Activated CD4-positive, alpha-beta T cell treated with anti-CD3 and anti-CD28 coated beads, Interleukin-2, Interleukin-4, amounts not matched to agents 100 ng/mL and 50 ng/mL, durations not matched to agents 16 hours and 8 hours (primary cell): ENCODE measurements around the gene ARHGEF2.
"Not testable (repeated sequence)": the region's sequence is repeated elsewhere in the genome, so short reads cannot be mapped to it uniquely, and the experiment has no call there.

Experiments
- DNase-seq: peaks from one replicate; pipeline ENCODE4 v3.0.0-alpha.2; 2020; ENCODE audit warnings: low spot score

The ARHGEF2 gene

DNA sequence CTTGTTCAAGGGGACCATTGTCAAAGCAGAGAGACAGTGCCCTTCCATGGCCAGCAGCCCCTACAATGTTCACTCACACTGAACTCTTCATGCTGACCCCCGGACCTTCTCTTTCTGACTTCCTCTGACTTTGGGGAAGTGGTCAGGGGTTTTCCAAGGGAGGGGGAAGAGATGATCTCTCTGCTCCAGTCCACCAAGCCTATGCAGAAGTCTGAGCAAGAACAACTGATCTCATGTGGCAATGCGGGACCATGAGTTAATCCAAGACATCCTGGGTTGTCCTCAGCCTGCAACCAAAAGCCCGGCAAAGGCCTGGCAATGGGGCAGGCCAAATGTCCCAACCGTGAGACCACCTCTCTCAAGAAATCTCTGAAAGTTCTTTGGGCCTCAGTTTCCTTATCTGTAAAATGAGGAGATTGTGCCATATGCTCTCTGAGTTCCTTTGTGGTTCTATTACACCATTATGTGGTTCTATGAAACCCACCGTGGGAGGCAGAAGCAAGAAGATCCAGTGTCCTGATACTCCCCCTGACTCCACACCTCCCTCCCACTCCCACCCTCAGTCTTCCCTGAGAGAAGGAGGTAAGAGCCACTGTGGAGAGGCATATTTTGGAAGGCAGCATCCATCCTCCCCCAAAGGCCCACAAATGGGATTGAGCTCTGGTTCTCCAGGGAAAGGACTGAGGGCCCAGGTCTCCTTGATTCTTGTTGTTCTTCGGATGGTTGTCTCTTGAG is 11.8 kb upstream of the ARHGEF2 start:
- DNase-seq = no peak

DNA sequence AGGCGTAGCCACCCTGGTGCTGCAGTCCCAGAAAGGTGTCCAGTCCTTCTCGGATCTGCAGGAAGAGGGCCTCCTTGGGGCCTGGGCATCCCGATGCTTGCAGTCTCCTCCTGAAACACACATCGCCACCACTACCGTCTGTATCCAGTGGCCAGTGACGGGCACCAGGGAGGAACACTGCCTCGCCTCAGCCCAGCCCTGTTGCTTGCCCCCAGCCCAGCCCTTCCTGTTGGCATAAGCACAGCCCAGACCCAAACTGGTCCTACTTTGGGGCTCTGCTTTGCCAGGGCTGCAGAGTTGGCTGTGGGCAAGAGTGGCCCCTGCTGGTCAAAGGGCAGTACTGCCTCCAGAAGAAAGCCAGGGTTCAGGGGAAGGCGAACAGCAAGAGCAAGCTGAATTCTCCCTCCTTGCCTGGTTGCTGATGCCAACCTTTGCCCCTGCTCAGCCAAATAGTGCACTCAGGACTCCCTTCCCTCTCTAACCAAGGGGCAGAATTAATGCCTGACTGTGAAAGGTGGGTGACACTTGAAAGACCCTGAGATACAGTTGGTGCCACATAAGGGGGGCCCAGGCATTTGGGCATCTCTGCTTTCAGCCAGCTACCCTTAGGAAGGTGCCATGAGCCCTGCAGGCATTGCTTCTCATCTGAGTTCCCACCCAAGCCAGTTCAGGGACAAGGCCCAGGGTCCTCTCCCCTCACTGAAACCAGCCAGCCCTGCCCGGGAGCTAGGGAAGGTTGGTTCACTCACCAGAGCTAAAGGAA is 11.1 kb upstream of the ARHGEF2 start:
- DNase-seq = peak; percentile 85

DNA sequence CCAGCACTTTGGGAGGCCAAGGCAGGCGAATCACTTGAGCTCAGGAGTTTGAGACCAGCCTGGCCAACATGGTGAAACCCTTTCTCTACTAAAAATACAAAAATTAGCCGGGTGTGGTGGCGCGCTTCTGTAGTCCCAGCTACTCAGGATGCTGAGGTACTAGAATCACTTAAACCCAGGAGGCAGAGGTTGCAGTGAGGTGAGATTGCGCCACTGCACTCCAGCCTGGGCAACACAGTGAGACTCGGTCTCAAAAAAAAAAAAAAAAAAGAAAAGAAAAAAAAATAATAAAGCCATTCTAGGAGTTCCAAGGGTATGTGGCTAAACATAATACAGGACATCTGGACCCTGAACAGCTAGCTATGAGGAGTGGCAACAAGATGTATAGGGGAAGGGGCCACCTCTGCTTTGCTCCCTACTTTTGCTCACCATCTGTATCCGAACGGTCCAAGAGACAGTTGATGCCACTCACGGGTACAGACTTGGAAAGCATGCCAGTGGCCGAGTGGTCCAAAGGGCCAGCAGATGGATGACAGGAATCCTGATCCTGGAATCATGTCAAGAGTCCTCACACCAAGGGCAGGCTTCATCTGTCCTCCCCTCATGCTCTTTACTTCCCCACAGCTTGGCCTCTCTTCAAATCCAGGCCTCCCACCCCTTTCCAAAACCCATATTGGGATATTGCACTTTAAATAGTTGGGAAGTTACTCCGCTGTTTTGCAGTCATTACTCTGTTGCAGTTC is 6.7 kb upstream of the ARHGEF2 start:
- DNase-seq = not testable (repeated sequence)

DNA sequence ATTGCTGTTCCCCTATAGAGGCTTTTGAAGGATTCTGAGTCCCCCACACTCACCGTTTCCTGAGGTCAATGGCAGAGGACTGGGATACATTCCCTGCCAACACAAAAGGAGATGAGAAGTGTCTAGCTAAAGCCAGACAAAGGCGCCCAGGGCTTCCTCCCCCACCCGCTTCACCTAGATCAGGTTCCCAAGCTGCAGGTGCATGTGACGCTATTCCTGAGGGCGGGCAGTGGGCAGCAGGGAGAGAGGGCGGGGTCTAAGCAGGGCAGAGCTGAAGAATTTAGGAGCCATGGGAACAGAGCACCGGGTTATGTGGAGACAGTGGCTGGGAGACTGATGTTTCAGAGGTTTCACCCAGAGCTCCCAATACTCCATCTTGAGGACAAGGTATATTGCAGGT is 6.0 kb upstream of the ARHGEF2 start:
- DNase-seq = no peak

DNA sequence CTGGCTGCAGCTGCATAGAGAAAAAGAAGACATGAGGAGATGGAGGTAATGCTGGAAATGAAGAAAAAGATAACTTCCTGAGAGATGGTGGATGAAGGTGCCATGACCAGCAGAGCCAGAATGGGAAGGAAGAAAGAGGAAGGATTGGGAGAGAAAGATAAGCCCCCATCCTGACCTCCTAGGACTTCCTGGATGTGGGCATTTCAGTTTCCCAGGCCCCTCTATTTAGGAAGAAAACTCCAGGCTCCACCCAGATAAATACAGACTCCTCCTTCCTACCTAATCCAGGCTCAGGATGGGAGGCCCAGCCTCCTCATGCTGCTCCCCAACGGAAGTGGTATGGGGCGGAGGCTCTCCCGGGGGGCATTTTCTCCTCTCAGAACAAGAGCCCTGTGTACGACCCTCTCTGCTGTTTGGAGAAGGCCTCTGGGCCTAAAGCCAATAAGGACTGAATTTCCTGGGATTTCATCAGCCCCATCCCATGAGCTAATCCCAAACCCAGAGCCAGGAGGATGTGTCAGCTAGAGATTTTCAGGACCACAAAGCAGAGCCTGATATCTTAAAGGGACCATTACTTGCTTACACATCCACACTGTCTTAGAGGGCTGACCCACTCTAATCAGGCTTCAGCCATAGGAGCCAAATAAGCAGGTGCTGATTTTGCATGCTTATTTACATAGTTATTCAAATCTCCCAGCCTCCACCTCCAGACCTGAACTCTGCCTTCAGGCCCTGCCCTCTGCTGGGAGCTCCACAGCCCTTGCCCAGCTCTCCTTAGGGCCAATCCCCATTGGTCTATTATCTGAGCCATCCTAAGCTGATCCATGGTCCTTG is 5.1 kb upstream of the ARHGEF2 start:
- DNase-seq = no peak

DNA sequence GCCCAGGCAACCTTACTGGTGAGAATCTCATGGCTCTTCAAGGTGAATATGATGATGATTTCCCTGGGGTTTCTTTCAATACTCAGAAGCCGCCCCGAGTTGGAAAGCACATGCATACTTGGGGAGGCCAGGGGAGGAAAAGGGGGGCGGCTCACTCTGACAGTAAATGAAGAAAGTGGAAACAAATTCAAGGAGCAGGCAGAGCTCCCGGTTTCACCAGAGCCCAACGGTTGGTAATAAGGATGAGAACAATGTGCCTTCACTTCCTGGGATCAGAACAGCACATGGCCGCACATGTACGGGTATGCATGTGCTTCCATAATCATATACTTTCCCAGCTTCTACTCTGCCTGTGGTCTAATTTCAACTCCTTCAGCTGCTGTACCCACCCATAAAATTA is 3.8 kb upstream of the ARHGEF2 start:
- no peak for DNase-seq

DNA sequence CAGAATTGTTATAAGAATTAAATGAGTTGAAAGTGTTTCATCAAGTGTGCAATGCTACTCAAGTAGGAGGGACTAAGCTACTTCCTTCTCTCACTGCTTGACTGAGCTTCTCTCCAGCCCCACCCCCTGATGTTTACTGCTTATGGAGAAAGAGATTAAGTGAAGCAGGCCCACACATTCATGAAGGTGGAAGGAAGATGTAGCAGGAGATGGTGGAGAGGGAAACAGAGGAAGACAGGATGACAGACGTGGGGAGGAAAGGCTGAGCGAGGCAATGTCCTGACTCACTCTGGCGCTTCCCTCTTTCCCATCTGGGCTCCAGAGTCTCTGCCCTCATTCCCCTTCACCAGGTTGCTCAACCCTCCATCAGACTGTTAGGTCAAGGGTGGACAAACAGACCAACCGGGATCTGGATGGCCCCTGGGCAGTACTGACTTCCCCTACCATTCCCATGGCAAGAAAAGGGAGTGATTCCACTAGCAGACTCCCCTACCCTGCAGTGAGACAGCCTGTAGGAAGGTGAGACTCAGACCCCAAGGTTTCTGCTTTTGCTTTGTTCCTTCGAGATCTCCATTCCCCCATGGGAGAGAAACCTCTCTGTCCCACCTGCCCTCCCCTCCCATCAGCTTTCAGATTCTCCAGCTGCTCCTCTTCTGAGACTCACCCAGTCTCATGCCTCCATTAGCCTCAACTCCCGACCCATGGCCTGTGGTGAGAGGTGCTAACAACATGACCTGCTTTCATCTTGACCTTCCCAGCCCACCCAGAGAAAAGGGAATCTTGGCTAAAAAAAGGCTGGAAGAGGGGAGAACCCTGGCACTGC is 3.1 kb upstream of the ARHGEF2 start:
- DNase-seq = no peak

DNA sequence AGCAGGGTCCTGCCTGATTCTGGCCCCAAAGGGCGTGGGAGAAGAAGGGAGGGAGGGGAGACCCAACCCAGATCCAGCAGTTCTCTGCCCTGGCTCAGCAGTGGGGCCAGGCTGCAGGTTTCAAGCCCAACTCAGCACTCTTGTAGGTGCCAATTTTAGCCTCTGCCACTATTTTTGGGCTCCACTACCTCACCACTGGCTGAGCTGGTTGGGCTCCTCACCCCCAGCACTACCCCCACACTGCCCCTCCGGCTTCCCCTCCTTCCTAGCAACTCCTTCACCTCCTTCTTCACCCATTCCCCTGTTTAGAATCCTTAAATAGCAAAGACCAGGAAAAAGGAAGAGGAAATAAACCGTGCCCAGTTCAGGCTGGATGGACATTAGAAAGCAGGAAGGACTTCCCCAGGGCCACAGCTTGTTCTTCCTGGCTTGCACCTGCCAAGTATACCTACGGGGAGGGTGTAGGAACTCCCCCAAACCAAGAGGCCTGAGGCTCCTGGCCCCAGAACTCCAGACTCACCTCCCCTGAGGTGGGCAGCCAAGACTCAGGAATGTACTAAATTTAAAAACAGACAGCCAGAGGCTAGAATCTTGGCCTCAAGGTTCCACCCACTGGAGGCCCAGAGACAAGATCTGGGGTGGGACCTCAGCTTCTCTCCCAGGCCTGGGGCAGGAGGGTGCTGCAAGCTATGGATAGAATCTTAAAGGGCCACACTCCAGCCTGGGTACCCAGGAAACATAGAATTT is 1.4 kb upstream of the ARHGEF2 start:
- DNase-seq = no peak

DNA sequence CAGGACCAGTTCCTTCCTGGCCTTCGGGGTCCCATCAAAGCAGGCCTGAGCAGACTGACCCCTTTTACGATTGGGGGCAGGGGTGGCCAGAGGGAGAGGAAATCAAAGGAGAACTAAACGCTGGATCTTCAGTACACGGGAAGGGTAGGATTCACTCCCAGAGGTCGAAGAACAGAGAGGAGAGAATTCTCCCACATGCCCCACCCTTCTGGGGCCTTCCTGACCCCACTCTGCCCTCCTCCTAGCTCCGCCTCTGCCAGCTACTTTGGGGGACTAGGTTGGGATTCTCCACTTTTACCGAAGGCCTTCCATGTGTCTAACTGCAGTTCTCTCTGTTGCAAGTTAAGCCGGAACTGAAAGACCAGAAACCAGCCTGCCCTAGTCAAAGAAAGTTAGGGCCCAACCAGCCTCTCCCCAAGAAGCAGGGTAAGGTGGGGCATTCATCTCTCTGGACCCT is 654 bp upstream of the ARHGEF2 start:
- no peak for DNase-seq

DNA sequence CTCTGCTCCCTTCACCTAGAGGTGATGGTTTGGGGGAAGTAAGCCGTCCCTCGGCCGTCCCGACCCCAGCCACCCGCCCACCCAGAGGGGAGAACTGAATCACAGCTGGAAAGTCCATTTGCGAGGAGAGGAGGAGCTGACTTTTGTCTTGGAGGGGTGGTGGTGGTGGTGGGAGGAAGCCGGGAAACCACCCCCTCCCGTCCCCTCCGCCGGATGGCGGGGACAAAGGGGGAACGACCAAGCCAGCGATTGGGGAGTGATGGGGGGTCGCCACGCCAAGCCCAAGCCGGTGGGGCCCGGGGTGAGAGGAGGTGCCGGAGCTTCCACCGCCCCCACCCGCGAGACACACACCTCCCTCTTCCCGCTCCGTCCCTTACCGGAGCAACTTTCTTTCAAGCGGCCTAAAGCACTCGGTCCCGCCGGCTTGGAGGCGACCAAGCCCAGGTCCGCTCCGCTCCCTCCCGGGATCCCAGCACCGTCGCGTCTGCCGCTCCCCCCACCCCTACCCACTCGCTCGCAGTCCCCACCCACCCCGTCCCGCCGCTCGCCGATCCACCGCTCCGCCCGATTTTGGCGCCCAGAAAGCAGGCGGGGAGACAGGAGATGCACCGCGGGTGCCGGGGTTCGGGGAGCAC is 540 bp downstream of the ARHGEF2 start:
- DNase-seq = no peak

DNA sequence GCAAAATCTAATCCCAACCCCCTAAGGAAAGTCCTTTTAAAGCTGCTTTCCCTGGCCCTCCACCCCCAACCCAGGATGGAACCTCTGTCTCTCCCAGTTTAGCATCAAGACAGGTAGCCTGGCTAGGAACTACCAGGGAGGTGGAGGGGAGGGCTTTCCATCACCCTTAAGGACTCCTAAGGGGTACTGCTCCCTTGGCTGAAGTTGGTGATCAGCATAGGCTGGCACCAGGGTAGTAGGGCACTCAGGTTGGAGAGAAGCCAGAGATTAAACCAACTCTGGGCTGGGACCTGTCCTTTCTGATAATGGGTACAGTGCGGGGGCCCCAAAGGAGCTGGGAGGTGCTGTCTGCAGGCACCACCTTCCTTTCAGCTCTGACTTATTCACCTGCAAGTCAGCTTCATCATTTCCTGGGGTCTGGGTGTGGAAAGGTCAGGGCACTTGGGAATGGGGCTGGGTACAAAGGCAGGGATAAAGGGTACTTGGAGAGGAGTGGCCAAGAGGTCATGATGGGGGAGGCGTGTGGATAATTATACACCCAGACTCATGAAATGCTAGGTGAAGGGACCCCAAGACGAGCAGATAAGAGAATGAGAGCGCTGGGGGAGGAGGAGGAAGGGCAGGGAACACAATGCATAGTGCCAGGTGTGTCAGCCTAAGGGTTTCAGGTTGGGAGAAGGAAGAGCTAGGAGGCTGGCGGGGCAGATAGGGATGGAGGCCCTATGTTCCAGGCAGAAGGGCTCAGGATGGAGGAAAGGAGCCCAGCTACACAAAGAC is 1.2 kb downstream of the ARHGEF2 start:
- no peak for DNase-seq

DNA sequence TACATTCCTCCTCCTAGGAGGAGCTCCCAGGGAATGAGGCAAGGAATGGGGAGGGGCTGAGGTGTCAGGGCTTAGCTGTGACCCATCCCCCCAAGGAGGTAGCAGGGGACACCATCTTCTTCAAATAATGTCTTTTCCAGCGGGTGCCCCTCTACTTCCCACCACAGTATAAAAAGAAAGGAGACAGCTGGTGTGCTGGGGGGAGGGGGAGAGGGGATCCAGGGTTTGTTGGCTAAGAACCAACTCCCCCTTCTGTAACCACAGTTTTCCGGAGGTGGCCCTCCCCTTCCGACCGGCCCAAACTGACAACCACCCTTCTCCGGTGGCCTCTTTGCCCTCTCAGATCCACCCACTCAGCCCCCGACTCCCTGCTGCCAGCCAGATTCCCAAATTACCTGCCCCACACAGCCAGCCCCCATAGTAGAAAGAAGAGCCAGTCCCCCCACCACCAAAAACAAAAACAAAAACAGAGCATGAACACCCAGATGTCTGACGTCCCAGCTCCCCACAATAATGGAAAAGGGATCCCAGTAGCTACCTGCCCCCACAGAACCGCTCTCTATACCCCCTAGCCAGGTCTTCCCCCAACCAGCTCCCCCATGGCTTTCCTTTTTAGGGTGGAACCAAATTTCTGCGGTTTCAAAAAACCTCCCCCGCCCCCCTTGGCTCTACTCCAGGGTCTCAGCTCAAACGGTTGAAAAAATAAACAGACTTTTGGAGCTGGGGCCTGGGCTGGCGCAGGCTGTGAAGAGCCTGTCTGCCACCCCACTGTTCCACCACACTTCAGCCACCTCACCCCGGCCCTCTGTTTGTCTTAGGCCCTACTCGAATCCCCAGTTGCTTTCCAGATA is 2.1 kb downstream of the ARHGEF2 start:
- no peak for DNase-seq

DNA sequence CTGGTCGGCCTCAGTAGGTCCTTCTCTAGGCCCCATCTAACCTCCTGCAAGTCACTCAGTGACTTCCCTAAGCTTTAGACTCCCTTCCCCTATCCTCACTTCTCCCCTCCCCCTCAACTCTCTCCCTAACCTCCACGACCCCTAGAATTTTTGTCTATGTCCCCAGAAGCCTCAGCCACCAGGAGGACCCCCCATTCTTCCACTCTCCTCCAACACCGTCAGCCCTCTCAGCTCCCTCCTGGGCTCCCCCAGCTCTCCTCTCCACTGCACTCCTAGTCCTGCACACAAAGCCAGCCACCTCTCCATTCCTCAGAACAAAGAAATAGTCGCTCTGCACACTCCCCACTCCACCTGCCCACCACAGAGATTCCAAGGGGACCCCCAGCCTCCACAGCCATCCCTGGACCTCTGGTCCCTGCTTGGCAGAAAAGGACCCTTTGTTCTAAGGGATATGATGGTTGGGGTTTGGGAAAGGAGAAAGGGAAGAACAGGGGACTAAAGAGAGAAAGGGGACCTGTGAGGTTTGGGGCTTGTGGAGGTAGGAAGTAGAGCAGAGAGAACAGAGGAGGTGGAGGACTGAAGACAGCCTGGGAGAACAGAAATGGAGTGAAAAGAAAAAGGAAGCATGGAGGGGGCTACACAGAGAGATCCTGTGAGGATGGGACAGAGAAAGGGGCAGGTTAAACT is 2.8 kb downstream of the ARHGEF2 start:
- no peak for DNase-seq

DNA sequence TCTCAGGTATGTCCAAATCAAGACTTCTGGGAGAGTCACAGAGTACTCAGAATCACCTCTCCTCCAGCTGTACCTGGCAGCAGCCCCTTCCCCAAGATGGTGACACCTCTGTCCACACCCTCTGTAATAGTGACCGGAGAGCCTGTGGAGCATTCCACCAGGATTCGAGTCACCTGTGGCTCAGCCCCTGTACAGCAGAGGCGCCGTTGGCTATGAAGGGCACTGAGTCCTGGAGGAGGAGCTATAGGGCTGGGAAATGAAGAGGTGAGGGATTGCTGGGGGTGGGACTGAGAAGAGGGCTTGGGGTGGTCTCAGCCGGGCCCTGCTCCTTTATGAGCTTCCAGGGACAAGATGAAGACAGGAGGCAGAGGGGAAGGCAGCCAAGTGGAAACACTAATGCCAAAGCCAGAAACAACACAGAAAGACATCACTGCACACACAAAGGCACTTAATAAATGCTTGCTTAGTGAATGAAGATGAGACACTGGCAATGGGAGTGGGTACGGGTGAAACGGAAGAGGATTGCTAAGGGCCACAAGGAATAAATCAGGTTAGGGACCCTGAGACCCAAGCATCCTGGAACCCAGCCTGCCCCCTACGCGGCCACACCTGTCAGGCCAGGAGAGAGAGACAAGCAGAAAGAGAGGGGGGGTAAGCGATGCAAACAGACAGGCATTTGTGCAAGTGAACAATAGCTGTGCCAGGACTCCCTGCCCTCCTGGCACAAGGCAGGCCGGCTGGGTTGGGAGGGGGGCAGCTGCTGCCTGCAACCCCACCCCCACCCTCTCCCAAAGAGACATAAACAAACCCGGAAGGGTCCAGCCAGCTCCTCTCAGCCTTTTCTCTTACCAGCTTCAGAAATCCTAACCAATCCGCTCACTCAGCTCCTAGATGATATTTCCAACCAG is 3.9 kb downstream of the ARHGEF2 start:
- no peak for DNase-seq

DNA sequence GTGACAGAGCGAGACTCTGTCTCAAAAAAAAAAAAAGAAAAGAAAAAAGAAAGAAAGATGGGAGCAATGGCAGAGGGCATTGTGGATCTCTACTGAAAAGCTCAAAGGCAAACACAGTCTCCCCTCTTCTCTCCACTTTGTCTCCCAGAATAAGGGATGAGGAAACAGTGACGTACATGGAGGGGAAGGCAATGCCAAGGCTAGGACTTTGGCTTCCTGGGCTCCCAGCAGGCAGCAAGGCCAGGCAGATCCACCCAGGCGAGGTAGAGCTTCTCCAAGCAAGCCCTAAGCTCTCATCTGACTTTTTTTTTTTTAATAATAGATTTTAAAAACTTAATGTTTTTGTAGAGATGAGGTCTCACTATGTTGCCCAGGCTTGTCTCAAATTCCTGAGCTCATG is 4.6 kb downstream of the ARHGEF2 start:
- DNase-seq = no peak
